GM19025 (cell line): Measurements from ENCODE around the gene STRIP1.

Experiments used
- ATAC-seq: cut with Tn5 transposase; IDR thresholded peaks from one replicate; pipeline ENCODE4 v1.9.1; 2021; ENCODE audit warnings: mild to moderate bottlenecking, low read depth, moderate library complexity; ENCODE audit not compliant: unreplicated experiment

The STRIP1 gene

GRCh38 chr1:110091381-110091780 lies 57.0 kb downstream of the STRIP1 start:
- ATAC-seq = no peak

DNA sequence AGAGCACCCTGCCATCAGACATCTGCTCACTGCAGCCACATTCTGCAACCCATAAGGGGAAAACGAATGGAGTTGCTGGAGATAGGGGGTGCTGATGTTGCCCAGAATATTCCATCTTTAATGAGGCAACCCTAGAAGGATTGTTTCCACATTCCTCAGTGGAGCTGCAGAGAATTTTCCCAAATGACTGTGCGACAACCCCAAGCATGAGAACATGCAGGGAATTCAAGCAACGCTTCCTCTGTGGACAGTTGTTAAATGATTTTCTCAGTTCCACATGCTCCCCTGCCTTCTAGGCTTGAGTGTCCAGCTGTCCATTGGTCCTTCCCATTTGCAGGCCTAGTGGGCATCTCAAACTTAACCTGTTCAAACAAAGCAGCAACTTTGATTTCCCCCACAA lies 57.4 kb downstream of the STRIP1 start:
- no peak for ATAC-seq

- no peak for ATAC-seq
Observed at GRCh38 chr1:110092991-110093390, 58.6 kb downstream of the STRIP1 start.

DNA sequence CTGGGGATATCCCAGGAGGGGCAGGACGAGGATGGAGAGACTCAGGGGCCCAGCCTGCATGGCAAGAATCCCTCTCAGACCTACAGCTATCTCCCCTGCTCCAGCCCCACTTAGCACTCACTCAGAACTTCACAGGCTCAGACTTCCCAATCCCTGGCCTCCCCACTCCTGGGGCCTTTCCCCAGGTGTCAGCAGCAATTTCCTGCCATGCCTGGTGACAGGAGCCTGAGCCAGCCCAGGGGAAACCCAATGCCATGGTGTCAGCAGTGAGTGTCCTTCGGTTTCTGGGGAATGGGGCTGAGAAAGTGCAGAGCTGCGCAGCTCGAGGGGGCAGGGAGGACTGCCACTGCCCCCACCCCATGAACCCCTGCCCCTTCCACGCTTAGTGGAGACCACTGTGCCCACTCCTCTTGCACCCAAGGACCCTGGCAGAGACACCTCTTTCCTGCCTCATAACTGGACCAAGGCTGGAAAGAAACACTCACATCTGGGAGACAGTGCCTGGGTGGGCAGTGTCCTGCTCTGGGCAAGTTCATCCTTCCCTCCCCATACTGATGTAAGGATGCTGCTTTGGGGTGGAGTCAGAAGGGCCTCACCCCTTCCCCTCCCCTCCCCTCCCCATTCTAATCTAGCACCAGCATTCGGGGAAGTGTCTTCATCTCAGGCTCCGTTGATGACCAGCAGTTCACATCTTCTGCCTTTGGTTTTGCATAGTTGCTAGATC lies 60.7 kb downstream of the STRIP1 start:
- no peak for ATAC-seq

- ATAC-seq = no peak
Observed at GRCh38 chr1:110097507-110098221, 63.2 kb downstream of the STRIP1 start.

- no peak for ATAC-seq
Observed at GRCh38 chr1:110098222-110099026, 64.0 kb downstream of the STRIP1 start.

DNA sequence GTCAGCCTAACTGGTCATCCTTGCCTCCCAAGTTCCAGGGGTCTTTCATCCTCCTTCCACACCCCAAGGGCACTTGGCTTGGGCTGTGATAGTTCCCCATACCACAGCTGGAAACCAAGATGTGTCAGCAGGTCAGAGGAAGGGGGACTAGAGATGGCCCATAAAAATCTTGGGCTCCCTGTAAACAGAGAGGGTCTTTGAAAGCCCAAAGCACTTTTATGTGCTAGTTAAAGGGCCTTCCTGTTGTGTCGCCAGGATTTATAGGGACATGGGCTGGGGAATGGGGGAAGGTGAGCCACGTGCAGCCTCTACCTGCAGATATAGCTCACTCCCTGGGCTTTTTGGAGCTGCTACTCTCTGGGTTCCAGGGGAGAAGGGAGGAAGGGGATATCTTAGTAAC lies 65.9 kb downstream of the STRIP1 start:
- ATAC-seq = no peak

- ATAC-seq = no peak
Observed at GRCh38 chr1:110102081-110102480, 67.7 kb downstream of the STRIP1 start.
